GM21367 (cell line): ENCODE measurements around the gene SLFN14.
"Not testable (repeated sequence)": the region's sequence is repeated elsewhere in the genome, so short reads cannot be mapped to it uniquely, and the experiment has no call there.

Experiments used
- ATAC-seq: cut with Tn5 transposase; IDR thresholded peaks from one replicate; pipeline ENCODE4 v1.9.1; 2021; ENCODE audit not compliant: unreplicated experiment

The SLFN14 gene

GRCh38 chr17:35523296-35523695 lies 37.3 kb downstream of the SLFN14 start:
- no peak for ATAC-seq

GRCh38 chr17:35521654-35522256 lies 38.9 kb downstream of the SLFN14 start:
- not testable (repeated sequence) for ATAC-seq

- ATAC-seq = no peak
Observed at GRCh38 chr17:35521150-35521549, 39.5 kb downstream of the SLFN14 start.

- no peak for ATAC-seq
Observed at GRCh38 chr17:35519906-35520442, 40.6 kb downstream of the SLFN14 start.

GRCh38 chr17:35519439-35519838 lies 41.2 kb downstream of the SLFN14 start:
- ATAC-seq = no peak

- not testable (repeated sequence) for ATAC-seq
Observed at GRCh38 chr17:35518431-35518830, 42.2 kb downstream of the SLFN14 start.

- no peak for ATAC-seq
Observed at GRCh38 chr17:35515027-35515426, 45.6 kb downstream of the SLFN14 start.

- ATAC-seq = no peak
Observed at GRCh38 chr17:35514564-35514963, 46.1 kb downstream of the SLFN14 start.
